Measurements from ENCODE around the gene HSD17B11. TPM values are rescaled to one million over a fixed set of nuclear protein-coding genes. Genes with fewer than 3 reads are reported as not detected.
A peak's percentile ranks its signal among the peaks of the same experiment; 100 is the strongest.
"Not testable (repeated sequence)": the region's sequence is repeated elsewhere in the genome, so short reads cannot be mapped to it uniquely, and the experiment has no call there.

HSD17B11 gene
- total and polyA plus RNA-seq, 12 donors = 4.6 to 25.4 (median 12.2) TPM

DNA sequence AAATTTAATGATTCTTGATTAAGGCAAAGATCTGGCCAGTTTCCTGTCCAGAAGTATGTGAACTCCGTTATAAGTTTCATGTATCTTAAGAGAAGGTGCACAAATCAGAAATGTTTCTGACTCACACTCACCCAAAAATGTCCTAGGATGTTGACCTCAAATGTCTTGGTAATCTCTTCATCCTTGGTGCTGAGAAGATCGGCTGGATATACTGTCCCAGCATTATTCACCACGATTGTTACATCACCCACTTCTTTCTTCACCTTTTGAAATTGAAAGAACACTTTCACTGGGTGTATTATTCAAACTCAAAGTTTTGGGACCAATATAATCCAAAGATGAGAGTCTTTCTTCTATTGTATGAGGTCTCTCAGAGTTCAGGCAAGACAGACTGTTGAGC, 74.0 kb downstream of the HSD17B11 start:
- Histone ChIP-seq H3K4me3 (no peak overlapping the region), H3K27me3 (no peaks in the 10 kb centered on the region), H3K4me1 (peaks cover 0 to 18% (median 4%) of the 10 kb centered on the region in 9 donors), H3K36me3 (no peaks in the 10 kb centered on the region), H3K9me3 (no peaks in the 10 kb centered on the region), H3K27ac (no peak overlapping the region)
- WGBS, 2 donors = 89 to 90% methylated on average over 3 of the region's 3 CpGs
- DNase-seq (no peak), ATAC-seq (no peak)
- TF ChIP-seq, protein P1, sequence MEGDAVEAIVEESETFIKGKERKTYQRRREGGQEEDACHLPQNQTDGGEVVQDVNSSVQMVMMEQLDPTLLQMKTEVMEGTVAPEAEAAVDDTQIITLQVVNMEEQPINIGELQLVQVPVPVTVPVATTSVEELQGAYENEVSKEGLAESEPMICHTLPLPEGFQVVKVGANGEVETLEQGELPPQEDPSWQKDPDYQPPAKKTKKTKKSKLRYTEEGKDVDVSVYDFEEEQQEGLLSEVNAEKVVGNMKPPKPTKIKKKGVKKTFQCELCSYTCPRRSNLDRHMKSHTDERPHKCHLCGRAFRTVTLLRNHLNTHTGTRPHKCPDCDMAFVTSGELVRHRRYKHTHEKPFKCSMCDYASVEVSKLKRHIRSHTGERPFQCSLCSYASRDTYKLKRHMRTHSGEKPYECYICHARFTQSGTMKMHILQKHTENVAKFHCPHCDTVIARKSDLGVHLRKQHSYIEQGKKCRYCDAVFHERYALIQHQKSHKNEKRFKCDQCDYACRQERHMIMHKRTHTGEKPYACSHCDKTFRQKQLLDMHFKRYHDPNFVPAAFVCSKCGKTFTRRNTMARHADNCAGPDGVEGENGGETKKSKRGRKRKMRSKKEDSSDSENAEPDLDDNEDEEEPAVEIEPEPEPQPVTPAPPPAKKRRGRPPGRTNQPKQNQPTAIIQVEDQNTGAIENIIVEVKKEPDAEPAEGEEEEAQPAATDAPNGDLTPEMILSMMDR (IDR thresholded peaks at IDR 0.05) = no peak
- intact Hi-C loops (cut with DNase I) = no loop called here

DNA sequence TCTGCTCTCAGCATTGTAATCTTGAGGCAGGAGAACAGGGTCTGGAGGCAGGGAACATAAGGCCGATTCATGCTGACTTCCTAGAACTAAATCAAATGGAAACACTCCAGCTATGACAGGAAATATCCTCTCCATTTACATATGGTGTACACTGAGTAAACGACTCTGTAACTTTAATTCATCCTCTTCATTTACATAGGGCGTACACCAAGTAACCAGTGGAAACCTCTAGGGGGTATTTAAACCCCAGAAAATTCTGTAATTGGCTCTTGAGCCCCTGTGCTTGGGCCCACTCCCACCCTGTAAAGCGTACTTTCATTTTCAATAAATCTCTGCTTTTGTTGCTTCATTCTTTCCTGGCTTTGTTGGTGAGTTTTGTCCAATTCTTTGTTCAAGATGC, 76.0 kb downstream of the HSD17B11 start:
- ATAC-seq = peak in 1 of 8 donors; percentile 19
- DNase-seq; intact Hi-C loops (cut with DNase I); H3K27me3 ChIP-seq; H3K36me3 ChIP-seq; H3K9me3 ChIP-seq: not testable (repeated sequence)
- Histone ChIP-seq H3K4me3 (peak overlapping the region in 2 of 10 donors; percentile 5), H3K27ac (peak overlapping the region in 9 of 10 donors; percentile 9 to 82 (median 62)), H3K4me1 (peaks cover 0 to 32% (median 9%) of the 10 kb centered on the region in 9 donors)
- WGBS, 2 donors = 43 to 48% methylated on average over 4 of the region's 4 CpGs

DNA sequence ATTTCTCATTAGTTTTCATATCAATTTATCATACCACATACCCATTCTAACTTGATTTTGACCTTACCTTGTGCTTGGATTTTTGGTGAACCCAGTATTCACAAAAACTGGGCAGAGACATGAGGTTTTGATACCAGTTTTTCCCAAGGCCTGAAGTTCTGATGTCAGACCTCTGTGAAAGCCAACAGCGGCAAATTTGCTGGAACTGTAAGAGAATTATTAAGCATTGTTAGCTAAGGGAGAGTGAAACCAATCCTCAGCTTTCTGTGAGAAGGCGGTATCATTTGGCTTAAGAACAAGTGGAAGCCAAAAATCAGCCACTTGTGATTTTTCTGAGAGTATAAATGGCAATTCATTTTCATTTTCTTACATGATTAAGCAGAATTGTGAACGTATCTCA, 77.2 kb downstream of the HSD17B11 start:
- DNase-seq (no peak), ATAC-seq (no peak)
- Histone ChIP-seq H3K27ac (peak overlapping the region in 5 of 10 donors; percentile 33 to 82 (median 76)), H3K4me1 (peaks cover 0 to 42% (median 15%) of the 10 kb centered on the region in 9 donors), H3K36me3 (no peaks in the 10 kb centered on the region), H3K9me3 (no peaks in the 10 kb centered on the region), H3K4me3 (no peak overlapping the region), H3K27me3 (no peaks in the 10 kb centered on the region)
- WGBS, 2 donors = 71 to 77% methylated on average over 3 of the region's 3 CpGs
- intact Hi-C loops (cut with DNase I) = no loop called here
- TF ChIP-seq, protein P1 (IDR thresholded peaks at IDR 0.05) = no peak

DNA sequence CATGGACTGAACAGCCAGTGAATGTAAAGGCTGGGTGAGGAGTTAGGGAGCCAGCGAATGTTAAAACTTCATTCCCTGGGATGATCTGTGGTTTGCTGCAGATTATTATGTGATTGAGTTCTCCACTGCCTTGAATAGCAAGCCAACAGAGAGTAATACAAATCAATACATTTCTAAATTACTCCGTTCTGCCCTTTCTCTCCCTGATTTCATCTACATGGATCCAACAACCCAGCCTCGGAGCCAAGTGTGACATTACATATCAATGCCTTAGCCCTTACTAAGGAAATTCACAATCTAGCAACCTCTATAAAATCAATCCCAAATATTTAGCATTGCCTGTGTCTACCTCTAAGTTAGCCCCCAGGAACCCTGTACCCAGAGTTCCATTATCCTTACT, 79.3 kb downstream of the HSD17B11 start:
- Histone ChIP-seq H3K36me3 (no peaks in the 10 kb centered on the region), H3K4me1 (peaks cover 0 to 42% (median 15%) of the 10 kb centered on the region in 9 donors), H3K4me3 (no peak overlapping the region), H3K27me3 (no peaks in the 10 kb centered on the region), H3K9me3 (no peaks in the 10 kb centered on the region), H3K27ac (peak overlapping the region in 1 of 10 donors; percentile 45)
- intact Hi-C loops (cut with DNase I) = no loop called here
- WGBS, 2 donors = 99 to 100% methylated on average over 3 of the region's 3 CpGs
- ATAC-seq = no peak
- DNase-seq = no peak
- TF ChIP-seq, protein P1 (IDR thresholded peaks at IDR 0.05) = no peak

DNA sequence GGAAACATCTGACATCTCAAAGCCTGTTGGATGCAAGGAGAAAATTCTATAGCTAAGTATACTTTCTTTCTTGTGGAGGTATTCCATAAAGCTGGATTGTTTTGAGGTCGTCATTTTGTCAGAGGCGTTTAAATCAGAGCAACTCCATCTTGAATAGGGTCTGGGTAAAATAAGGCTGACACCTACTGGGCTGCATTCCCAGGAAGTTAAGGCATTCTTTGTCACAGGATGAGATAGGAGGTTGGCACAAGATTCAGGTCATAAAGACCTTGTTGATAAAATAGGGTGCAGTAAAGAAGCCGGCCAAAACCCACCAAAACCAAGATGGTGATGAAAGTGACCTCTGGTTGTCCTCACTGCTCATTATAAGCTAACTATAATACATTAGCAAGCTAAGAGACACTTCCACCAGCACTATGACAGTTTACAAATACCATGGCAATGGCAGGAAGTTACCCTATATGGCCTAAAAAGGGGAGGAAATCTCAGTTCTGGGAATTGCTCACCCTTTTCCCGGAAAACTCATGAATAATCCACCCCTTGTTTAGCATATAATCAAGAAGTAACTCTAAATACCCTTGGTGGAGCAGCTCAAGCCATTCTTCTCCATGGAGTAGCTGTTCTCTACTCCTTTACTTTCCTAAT, 80.2 kb downstream of the HSD17B11 start:
- DNase-seq = no peak
- WGBS, 2 donors = 42 to 50% methylated on average over 4 of the region's 4 CpGs
- peak overlapping the region in 4 of 10 donors; percentile 11 to 45 (median 26) for H3K27ac ChIP-seq

More for the DNA sequence above, 80.2 kb downstream of the HSD17B11 start:
- intact Hi-C loops (cut with DNase I) = no loop called here
- TF ChIP-seq, protein P1 (IDR thresholded peaks at IDR 0.05) = no peak
- Histone ChIP-seq H3K9me3 (no peaks in the 10 kb centered on the region), H3K4me3 (no peak overlapping the region), H3K4me1 (peaks cover 0 to 42% (median 15%) of the 10 kb centered on the region in 9 donors), H3K36me3 (no peaks in the 10 kb centered on the region), H3K27me3 (no peaks in the 10 kb centered on the region)
- peak in 2 of 8 donors; percentile 44 to 52 for ATAC-seq
